NCI-H82 treated with DMSO at 0.1 percent for 48 hours (cell line): Measurements from ENCODE around the gene SAXO1.
A peak's percentile ranks its signal among the peaks of the same experiment; 100 is the strongest.
"Not testable (repeated sequence)": the region's sequence is repeated elsewhere in the genome, so short reads cannot be mapped to it uniquely, and the experiment has no call there.

Experiments used
- DNase-seq: peaks from one replicate; lab custom pipeline; 2025; ENCODE audit not compliant: unreplicated experiment; lab: John Stamatoyannopoulos, UW

The SAXO1 gene

DNA sequence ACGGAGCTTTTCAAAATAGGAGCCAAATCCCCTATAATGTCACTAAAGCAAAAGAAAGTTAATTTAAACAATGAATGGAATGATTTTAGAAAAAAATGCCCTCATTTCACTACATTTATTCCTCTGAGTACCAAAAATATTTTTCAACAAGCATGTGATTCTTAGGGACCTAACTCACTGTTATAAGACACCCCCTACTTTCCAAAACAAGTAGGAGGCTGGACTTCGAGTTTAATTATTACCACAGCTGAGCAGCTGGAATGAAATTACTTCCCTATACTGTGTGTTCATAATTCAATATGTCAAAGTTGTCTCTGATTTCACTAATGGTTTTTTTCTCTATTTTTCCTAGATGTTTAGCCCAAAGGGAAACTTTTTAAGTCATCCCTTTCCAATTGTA lies 61.6 kb downstream of the SAXO1 start:
- no peak for DNase-seq

DNA sequence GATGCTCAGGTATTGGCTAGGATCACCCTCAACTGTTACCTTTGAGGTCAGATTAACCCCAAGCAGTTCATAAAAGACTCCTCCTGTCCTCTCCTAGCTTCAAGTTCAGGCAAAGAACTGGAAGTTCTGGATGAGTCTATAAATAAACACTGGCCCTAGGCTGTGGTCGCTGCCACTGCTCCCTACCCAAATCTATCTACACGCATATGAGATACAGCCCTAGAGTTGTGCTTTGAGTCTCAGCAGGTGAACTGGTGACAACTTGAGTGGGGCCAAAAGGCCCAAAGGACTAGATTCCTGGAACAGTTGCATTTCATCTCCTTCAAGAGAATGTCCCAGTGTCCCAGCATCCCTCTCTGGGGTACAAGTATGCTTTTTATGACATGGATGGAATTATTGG lies 62.6 kb downstream of the SAXO1 start:
- no peak for DNase-seq

DNA sequence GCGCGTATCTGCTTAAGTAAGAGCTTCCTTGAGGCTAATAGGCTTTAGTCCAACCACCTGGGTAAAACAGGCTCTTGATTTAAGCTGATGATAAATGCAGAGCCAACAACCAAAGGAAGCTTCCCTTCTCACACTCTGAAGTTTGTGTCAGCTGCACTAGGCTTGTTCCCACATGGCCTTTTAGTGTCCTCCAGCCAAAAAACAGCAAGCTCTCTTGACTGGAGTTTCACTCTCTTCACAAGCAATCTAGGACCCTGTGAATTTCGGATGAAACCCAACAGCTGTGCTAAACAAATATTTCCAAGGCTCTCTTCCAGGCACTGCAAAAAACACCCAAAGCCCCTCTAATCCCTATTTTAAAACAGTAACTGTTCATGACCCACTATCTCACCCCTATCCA lies 63.9 kb downstream of the SAXO1 start:
- DNase-seq: peak; percentile 74

DNA sequence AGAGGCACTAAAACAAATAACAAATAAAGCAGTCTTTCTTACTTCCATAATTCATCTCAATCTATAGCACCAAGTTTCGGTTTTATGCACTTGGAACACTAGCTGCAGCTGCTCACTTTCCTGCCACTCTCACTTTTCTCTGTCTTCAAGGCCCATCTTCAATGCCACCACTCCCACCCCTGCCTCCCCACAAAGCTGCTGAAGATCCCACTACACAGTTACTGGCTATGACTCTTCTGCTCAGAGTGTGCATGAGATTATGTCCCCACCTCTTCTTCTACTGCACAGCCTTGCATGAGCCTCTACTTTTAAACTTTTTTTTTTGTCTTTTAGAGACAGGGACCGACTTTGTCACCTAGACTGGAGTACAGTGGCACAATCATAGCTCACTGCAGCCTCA lies 77.4 kb downstream of the SAXO1 start:
- DNase-seq: no peak

DNA sequence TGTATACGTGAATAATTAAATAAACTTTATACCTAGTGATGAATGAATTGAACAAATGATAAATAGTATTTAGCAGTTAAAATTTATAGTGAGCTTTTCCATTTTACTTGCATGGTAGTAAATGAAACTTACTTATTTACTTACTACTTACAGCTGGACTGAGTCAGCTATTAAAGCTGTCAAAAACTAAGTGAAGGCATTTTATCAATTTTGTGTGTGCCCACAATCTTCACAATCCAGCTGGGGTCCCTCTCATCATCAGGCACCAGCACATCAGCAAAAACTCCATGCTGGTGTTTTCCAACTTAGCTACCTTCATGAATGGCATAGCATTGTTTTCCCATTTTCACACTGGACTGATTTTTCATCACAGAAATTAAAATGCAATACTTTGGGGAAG lies 81.1 kb downstream of the SAXO1 start:
- no peak for DNase-seq

DNA sequence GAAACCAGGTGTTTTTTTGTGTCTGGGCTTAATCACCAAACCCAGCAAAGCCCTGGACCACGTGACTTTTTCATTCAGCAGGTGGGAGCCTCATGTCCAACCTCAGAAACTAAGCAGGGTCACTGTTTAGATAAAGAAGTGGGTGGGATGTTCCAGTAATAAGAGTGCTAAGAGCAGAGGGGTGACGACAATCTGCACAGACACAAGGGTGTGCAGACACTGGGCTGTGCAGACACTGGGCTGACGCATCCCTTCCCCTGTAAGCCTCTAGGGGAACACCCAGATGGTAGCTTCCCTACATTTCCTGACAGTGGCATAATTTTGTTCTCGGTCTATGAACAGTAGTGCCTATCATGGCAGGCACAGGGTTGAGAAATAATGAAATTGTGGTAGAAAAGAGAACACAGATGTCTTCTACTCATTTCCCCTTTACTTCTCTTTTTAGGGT lies 85.1 kb downstream of the SAXO1 start:
- no peak for DNase-seq

DNA sequence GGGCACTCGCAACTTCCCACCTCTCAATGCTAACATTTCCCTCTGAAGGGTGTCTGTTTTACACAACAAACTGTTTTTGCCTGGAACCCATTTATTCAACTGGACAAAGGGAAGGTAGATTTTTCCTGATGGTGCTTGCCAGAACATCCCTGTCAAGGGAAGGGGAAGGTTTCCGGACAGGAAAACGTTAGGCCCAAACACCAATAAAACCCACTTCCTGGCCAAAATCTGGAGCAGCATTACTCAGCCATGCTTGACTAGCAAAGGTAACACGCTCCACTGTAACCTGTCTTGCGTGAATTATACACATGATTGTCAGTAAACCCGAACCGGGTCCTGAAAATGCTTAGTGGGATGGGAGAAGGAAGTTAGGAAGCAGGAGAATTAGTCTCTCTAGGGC lies 90.2 kb downstream of the SAXO1 start:
- DNase-seq: no peak

DNA sequence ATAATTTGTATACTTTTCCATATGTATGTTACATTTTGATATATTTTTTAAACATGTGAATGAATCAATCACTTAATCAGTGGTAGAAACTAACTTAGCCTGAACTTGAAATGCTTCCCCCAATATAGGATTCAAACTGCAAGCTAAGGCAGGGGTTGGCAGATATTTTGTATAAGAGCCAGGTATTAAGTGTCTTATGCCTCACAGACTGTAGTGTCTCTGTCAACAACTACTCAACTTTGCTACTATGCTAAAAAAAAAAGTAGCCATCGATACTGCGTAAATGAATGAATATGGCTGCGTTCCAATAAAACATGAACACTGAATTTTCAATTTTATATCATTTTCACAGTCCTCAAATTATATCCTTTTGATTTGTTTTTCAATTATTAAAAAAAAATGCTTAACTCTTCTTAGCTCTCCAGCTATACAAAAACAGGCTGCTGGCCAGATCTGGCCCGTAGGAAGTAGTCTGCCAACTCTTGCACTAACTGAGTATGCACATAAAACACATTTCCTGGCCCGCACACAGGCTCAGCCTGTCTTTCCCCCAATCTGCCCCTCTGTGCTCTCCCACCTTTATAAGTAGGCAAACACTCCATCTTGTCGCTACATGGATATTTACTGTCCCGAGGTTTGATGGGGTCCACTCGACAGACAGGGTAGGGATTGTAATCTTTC lies 91.8 kb downstream of the SAXO1 start:
- DNase-seq: no peak

DNA sequence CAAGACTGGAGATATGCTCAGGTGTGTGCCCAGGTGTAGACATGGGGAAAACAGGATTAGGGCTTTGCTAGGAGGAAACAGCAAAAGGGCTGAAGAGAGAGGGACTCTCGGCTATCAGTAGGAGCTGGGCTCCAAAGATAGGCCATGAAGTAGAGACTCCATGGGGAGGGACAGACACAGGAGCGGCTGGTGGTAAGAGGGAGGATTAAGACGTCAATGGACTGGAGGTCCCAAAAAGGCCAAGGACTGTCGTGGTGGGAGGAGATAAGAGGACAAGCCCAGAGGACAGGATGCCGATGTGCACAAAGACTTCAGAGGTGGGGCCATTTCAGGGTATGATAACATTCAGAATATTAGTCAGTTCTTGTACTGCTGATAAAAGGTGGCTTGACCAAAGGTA lies 93.1 kb downstream of the SAXO1 start:
- no peak for DNase-seq

DNA sequence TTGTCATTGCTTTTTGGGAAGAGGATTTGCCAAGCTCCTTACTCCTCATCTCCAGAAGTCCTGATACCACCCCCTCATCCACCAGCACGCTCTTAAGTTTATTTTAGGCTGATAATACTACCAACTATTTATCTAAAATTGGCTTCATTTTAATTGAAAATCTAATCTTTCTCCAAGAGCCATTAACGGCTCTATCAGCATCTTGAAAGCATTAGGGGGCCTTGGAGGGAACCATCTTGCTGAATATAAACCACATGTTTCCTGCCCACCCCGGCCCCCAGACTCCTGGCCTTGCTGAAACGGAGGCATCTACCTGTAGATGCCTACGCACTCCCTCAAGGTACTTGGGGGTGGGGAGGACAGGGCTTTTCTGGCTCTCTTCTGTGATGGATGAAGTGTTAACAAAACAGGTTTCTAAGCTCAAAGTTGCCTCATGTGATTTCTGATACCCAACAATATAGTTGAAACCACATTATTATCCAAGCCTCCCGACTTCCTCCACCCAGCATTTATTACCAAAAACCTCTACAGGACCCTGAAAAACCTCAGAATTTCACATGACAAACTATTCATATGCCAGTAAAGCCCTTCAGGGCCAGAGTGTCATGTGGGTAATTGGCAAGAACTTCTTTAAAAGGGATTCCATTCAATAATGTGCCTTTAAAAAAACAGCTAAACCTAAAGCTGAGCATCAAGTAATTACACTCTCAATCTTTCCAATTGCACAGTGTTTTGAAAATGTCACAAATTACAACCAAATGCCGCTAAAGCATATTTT lies 96.7 kb downstream of the SAXO1 start:
- no peak for DNase-seq

DNA sequence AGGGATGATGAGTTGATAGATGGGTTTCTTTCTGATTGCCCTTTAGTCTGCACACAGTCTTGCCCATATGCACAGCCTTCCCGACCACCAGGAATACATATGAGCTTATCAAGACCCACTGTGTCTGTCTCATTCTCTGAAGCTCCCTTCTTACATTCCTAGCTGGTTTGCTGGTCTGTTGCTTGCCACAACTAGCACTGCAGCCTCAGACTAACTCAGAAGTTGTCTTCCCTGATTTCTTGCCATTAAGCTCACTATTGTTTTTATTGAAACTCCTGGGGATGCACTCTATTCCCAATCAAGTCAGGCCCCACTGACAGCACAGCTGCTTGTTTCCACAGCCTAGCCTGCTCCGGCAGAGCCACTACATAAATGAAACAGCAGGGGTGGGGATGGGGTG lies 97.5 kb downstream of the SAXO1 start:
- no peak for DNase-seq

DNA sequence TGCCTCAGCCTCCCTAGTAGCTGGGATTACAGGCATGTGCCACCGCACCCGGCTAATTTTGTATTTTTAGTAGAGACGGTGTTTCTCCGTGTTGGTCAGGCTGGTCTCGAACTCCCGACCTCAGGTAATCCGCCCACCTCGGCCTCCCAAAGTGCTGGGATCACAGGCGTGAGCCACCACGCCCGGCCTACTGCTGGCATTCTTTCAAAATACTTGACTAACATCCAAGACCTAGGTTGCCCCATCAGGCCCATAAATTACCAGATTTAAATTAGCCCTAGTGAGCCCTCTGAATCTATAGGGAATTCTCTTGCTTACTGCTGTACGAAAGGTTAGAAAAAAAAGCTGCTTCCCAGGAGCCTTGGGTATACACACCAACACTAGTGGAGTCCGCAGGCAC lies 102.4 kb downstream of the SAXO1 start:
- not testable (repeated sequence) for DNase-seq

DNA sequence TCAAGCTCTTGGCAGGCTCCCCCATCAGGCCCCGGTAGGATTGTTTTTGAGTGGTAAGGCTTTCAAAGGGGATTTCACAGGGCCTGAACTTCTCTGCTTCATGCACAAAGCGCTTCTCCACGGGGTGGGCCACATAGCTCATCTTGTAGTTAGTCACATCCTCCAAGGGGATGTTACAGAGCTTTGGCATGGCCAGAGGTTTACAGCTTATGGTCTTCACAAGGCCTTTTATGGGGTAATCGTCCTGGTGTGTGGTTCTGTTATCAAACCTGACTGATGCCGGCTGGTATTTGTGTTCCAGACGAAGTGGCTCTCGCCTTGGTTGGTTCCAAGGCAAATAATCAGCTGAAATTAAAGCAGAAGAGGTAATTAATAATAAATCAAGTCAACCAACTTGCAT lies 104.3 kb downstream of the SAXO1 start:
- no peak for DNase-seq

DNA sequence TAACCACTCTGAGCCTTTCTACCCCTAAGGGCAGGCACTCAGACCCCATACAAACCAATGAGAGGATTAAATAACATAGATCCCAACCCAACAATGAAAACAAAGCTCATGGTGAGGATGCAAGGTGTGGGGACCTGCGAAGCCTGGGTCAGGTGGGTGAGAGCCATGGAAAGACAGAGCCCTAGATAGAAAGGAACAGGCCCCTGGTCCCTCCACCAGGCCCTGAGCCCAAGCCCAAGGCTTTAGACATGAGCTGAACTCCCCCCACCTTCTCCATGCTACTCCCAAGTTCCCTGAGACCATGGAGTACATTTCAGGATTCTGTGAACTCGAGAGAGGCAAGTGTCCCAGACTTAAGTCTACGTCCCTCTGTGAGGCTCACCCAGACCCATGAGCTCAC lies 106.5 kb downstream of the SAXO1 start:
- no peak for DNase-seq

DNA sequence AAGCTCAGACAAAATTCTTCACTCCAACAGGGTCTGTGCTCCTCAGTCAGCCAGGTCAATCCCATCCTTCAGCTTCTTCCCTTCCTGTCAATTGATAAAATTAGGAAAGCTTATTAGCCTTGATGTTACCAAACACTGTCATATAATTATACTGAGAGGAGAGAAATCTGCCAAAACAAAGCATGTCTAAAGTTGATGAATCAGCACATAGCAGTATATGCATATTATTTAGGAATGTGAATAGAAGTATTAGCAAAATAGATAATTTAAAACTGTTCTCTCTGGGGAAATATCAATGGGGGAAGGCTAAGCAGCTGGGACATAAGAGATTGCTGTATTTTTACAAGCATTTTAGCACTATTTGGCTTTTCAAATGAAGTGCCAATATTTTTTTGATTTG lies 107.1 kb downstream of the SAXO1 start:
- no peak for DNase-seq

DNA sequence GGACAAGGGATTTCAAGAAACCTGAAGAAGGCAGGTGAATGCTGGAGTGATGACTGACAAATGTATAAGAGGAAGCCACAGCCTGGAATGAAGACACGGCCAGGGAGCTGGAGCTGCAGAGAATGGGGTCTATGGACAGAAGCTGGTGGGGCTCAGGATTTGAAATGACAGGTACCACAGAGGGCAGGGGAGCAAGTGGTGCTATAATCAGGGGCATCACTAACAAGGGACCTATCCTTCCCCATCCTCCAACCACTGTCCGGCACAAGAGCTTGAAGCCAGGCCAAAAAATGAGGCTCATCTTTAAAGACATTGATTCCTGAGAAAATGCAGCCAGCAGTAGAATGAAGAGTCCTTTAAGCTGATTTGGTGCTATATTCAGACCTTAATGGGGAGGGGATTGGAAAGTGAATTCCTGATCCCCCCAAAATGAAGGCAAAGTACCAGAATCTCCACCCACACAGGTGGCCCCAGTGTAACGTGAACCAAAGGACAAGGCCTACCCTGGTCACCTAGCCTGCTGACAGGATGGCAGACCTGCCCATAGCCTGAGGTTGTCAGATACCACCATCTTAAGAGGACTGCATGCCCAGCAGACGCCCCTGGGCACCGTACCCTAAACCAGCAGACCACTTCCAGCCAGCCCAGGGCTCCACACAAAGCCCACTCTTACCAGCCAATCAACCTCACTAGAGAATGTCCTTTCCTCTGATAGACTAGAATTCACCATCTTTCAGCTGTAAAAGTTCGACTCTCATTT lies 109.2 kb downstream of the SAXO1 start:
- DNase-seq: no peak

DNA sequence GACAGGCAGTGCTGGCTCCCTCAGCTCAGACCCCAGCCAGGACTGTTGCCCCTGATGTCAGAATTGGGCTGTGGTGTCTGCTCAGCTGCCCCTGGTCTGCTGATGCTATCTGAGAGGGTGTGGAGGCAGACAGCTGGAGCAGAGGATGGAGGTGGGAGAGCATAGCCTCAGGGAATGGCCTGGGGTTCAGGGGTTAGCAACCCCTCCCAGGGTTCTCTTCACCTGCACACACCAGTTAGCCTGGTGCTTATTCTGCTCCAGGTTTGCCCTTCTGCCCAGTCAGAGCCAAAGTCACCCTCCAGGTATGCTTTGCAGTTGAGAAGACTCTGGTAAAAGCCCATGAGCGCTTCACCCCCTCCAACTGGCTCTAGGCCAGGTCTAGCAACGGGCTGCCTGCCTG lies 109.8 kb downstream of the SAXO1 start:
- DNase-seq: no peak

DNA sequence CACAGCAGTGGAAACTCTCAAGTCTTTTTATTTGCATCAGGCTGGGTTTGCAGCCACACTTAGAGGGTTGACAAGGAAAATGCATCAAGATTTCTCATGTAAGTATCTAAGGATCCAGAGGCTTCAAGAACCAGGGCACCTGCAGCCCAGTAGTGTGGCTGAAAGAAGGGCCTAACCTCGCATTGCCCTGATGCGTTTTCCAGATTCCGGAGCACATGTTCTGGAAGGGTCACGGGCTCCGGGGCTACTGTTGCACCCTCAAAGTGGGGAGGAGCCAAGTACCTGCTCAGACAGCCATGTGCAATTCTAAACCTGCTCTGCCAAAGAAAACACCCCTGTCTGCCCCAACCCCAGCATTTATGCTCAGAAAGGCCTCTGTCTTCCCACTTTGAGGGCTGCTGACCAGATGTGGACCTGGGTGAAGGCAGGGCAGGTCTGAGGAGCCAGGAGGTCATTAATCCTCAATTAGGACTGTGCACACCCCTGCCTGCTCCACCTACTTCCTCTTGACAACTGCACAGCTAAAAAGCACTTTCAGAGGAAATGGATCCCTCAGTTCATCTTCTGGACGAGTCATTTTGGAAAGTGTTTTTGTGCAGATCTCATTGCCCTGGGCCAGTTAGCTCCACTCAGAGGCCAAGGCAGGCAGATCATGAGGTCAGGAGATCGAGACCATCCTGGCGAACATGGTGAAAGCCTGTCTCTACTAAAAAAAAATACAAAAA lies 110.7 kb downstream of the SAXO1 start:
- DNase-seq: no peak

DNA sequence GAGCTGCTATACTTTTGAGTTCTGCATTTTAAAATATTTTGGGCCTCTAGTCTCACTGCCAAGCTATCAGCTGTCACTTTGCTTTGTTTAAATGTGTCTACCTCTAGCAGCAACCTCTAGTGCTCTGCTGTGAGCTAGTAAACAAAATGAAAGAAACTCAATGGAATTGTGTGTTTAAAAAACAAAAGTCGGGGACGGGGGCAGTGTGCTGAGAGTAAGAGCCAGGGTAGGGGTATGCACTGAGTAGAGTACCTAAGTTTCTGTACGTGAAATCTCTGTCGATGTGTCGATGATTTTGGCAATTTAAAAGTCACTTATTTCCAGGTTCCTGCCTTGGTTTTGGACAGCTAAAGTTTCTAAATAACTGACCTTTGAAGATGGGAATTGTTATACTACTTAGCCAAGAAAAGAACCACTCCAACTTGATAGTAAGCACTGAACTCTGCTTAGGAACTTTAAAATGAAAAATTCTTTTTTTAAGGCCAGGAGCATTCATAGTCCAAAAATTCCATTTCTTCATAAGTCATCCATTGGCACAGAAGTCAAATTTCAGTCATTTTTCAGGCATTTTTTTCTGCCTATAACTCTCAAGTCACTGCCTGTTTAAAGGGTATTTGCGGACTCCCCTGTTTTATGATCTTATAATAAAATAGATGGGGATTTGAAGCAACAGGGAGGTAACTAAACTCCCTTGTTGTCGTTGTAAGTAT lies 111.5 kb downstream of the SAXO1 start:
- no peak for DNase-seq

DNA sequence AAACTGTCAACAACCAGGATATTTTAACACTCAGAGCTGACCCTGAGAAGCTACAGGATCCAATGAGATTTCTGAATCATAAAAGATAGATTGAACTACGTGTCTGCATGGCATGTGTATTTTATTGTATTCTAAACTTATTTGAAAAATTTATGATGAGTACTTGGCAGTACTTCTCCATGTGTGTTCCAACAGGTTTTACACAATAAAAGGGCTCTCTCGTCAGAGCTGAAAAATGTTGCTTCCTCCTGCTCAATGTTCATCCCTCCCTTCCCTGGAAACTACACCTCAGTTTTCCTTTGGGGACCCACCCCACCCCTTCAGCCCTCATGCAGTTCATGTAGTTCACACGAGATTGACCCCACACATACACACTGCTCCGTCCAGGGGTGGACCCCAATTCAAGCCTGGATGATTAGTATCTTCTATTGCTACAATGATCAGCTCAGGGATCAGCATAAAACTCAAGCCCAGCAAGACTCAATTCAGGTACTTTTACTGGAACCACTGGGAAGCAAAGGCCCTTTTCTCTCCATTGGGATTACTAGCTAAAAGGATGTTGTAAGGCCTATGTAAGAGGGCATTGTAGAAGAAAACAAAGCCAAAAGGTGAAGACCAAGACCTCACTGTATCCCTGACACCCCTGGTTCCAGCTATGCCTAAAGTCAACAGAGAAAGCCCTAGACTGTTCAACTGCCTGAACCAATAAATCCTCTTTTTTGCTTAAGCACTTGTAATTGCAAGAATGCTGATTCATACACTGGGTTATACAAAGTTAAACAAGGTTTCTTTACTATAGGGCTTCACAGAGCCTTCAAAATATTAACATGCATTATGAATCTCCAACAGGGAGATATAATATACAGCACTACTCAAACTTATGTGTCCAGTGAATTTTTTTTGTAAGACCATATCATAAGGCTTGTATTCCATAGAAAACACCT lies 112.6 kb downstream of the SAXO1 start:
- DNase-seq: no peak
